H1 (cell line): ENCODE data around the gene TSNAXIP1. TPM values are rescaled to one million over a fixed set of nuclear protein-coding genes. Genes with fewer than 3 reads are reported as not detected.
A peak's percentile ranks its signal among the peaks of the same experiment; 100 is the strongest.

Experiments used
- CTCF ChIA-PET: fragments of 300-600 bp; sonication (Branson Sonifier 250); formaldehyde crosslinking; loops from one replicate; lab custom pipeline; 2021; ENCODE audit not compliant: partially characterized antibody; lab: Charles Lee
- POLR2A ChIA-PET: fragments of 300-600 bp; sonication (Branson Sonifier 250); formaldehyde crosslinking; loops from one replicate; lab custom pipeline; 2021; ENCODE audit warnings: inconsistent platforms; ENCODE audit not compliant: partially characterized antibody; lab: Charles Lee
- DNase-seq, 2 experiments: peaks; one replicate each; pipeline versions ENCODE4 v3.0.0 to v3.0.0-alpha.2; 2010 to 2022; ENCODE audit warnings: low spot score in 2 of 2, low read depth in 1 of 2, mixed read lengths in 1 of 2
- FAIRE-seq: peaks from 2 replicates; lab custom pipeline; 2011; peaks lifted over from hg19 to GRCh38; lab: Jason Lieb, UNC
- H2AFZ ChIP-seq: 2 replicates; pipeline ENCODE4 v1.8.1; 2012; ENCODE audit warnings: low read length, inconsistent platforms
- H2AK5ac ChIP-seq: 2 replicates; pipeline ENCODE4 v1.6.1; 2013; ENCODE audit warnings: low read depth, low read length
- H2BK120ac ChIP-seq: replicated peaks from 2 replicates; pipeline ENCODE3; 2013; ENCODE audit warnings: low read depth, low read length, inconsistent platforms
- H2BK12ac ChIP-seq: 2 replicates; pipeline ENCODE4 v1.6.1; 2013; ENCODE audit warnings: low read depth, low read length
- H2BK15ac ChIP-seq: 2 replicates; pipeline ENCODE4 v1.6.1; 2013; ENCODE audit warnings: low read length
- H2BK20ac ChIP-seq: 2 replicates; pipeline ENCODE4 v1.6.1; 2013; ENCODE audit warnings: low read length
- H2BK5ac ChIP-seq: 2 replicates; pipeline ENCODE4 v1.6.1; 2013; ENCODE audit warnings: low read depth, low read length
- H3K14ac ChIP-seq: 2 replicates; pipeline ENCODE4 v1.6.1; 2013; ENCODE audit warnings: inconsistent platforms; ENCODE audit not compliant: insufficient read length
- H3K18ac ChIP-seq: 2 replicates; pipeline ENCODE4 v1.6.1; 2013; ENCODE audit warnings: low read length; ENCODE audit errors: extremely low read depth
- H3K23ac ChIP-seq: 2 replicates; pipeline ENCODE4 v1.6.1; 2013; ENCODE audit warnings: inconsistent platforms; ENCODE audit not compliant: insufficient read length
- H3K23me2 ChIP-seq: 2 replicates; pipeline ENCODE4 v1.6.1; 2013; ENCODE audit warnings: low read depth, low read length
- H3K27ac ChIP-seq: 2 replicates; pipeline ENCODE4 v1.6.1; 2011; ENCODE audit warnings: low read depth, low read length, inconsistent platforms
- H3K27me3 ChIP-seq, 4 experiments: replicated peaks in 1 of 4; 1 replicate in 1 of 4; 2 replicates in 3 of 4; pipeline versions ENCODE4 v1.6.1 to v1.8.1; 2011 to 2013; ENCODE audit warnings: low read length in 3 of 4, mild to moderate bottlenecking in 3 of 4, inconsistent platforms in 2 of 4, mixed read lengths in 2 of 4, moderate library complexity in 1 of 4; ENCODE audit not compliant: control insufficient read depth in 3 of 4, insufficient read depth in 3 of 4; ENCODE audit errors: extremely low read depth in 1 of 4
- H3K36me3 ChIP-seq, 4 experiments: 2 replicates each; pipeline versions ENCODE4 v1.6.1 to v1.8.1; 2011 to 2013; ENCODE audit warnings: mild to moderate bottlenecking in 4 of 4, low read length in 3 of 4, moderate library complexity in 2 of 4, control low read depth in 1 of 4, inconsistent platforms in 1 of 4; ENCODE audit not compliant: insufficient read depth in 4 of 4, control insufficient read depth in 2 of 4
- H3K4ac ChIP-seq: replicated peaks from 2 replicates; pipeline ENCODE3; 2013; ENCODE audit warnings: low read length, low read depth, mixed read lengths, inconsistent platforms; ENCODE audit not compliant: insufficient read length
- H3K4me1 ChIP-seq, 4 experiments: replicated peaks in 1 of 4; 1 replicate in 1 of 4; 2 replicates in 3 of 4; pipeline versions ENCODE4 v1.6.1 to v1.8.1; 2011 to 2013; ENCODE audit warnings: low read length in 3 of 4, inconsistent platforms in 2 of 4, mixed read lengths in 1 of 4; ENCODE audit not compliant: insufficient read depth in 4 of 4, control insufficient read depth in 3 of 4
- H3K4me2 ChIP-seq, 2 experiments: 2 replicates each; pipeline versions ENCODE4 v1.6.1 to v1.8.1; 2011 to 2013; ENCODE audit warnings: low read depth in 2 of 2, low read length in 2 of 2, control low read depth in 1 of 2, inconsistent platforms in 1 of 2, mild to moderate bottlenecking in 1 of 2; ENCODE audit not compliant: insufficient read depth in 1 of 2
- H3K4me3 ChIP-seq, 4 experiments: fragments of 200-600, 300-600 bp in 1 of 4; sonication (generic), shearing (Covaris generic), sonication (Bioruptor Twin) in 1 of 4; 2 replicates each; pipeline versions ENCODE4 v1.5.1 to v1.8.1; 2011 to 2016; ENCODE audit warnings: low read length in 4 of 4, low read depth in 3 of 4, control low read depth in 2 of 4, inconsistent platforms in 2 of 4, mild to moderate bottlenecking in 2 of 4, mixed read lengths in 1 of 4, moderate library complexity in 1 of 4; ENCODE audit not compliant: insufficient read depth in 2 of 4; ENCODE audit errors: extremely low read depth in 1 of 4
- H3K56ac ChIP-seq: replicated peaks from 2 replicates; pipeline ENCODE3; 2013; ENCODE audit warnings: low read depth, mild to moderate bottlenecking, mixed read lengths, low read length, inconsistent platforms; ENCODE audit not compliant: insufficient read length
- H3K79me1 ChIP-seq: 2 replicates; pipeline ENCODE4 v1.6.1; 2013; ENCODE audit warnings: low read depth, low read length, control low read depth
- H3K79me2 ChIP-seq, 2 experiments: 2 replicates each; pipeline versions ENCODE4 v1.6.1 to v1.8.1; 2012 to 2013; ENCODE audit warnings: low read length in 2 of 2, mild to moderate bottlenecking in 2 of 2, inconsistent platforms in 1 of 2; ENCODE audit not compliant: insufficient read depth in 2 of 2, control insufficient read depth in 1 of 2
- H3K9ac ChIP-seq, 4 experiments: replicated peaks in 1 of 4; 1 replicate in 1 of 4; 2 replicates in 3 of 4; pipeline versions ENCODE4 v1.6.1 to v1.8.1; 2011 to 2013; ENCODE audit warnings: low read depth in 3 of 4, low read length in 3 of 4, control low read depth in 2 of 4, mild to moderate bottlenecking in 2 of 4, moderate library complexity in 2 of 4, inconsistent platforms in 1 of 4; ENCODE audit errors: extremely low read depth in 1 of 4
- H3K9me3 ChIP-seq, 2 experiments: 2 replicates each; pipeline versions ENCODE4 v1.6.1 to v1.8.1; 2012 to 2013; ENCODE audit warnings: mild to moderate bottlenecking in 2 of 2, moderate library complexity in 2 of 2, control low read depth in 1 of 2, inconsistent platforms in 1 of 2, low read depth in 1 of 2, low read length in 1 of 2, mixed read lengths in 1 of 2; ENCODE audit not compliant: insufficient read depth in 2 of 2
- H4K20me1 ChIP-seq, 2 experiments: replicated peaks in 1 of 2; 2 replicates each; pipeline versions ENCODE3 to v1.8.1; 2011 to 2013; ENCODE audit warnings: inconsistent platforms in 2 of 2, low read length in 2 of 2, mild to moderate bottlenecking in 1 of 2; ENCODE audit not compliant: insufficient read depth in 2 of 2, control insufficient read depth in 1 of 2
- H4K5ac ChIP-seq: 2 replicates; pipeline ENCODE4 v1.6.1; 2013; ENCODE audit warnings: low read length, low read depth, mixed read lengths, inconsistent platforms; ENCODE audit not compliant: insufficient read length
- H4K8ac ChIP-seq: 2 replicates; pipeline ENCODE4 v1.8.0; 2013; ENCODE audit warnings: mild to moderate bottlenecking, moderate library complexity, low read length, inconsistent platforms; ENCODE audit not compliant: insufficient read depth; ENCODE audit errors: extremely low read depth
- H4K91ac ChIP-seq: replicated peaks from 2 replicates; pipeline ENCODE3; 2013; ENCODE audit warnings: low read length, mixed read lengths, inconsistent platforms; ENCODE audit not compliant: insufficient read length
- HDAC2 ChIP-seq, 2 experiments: fragments of 300-600 bp in 1 of 2; sonication (generic) in 1 of 2; IDR thresholded peaks; 2 replicates each; pipeline ENCODE4 v1.6.1; 2011 to 2012; ENCODE audit warnings: low read depth in 2 of 2, low read length in 2 of 2, mild to moderate bottlenecking in 2 of 2, moderate library complexity in 2 of 2, borderline replicate concordance in 1 of 2, inconsistent platforms in 1 of 2
- HDAC6 ChIP-seq: IDR thresholded peaks from one replicate; pipeline ENCODE4 v1.7.1; 2012; ENCODE audit warnings: low read depth, mild to moderate bottlenecking, inconsistent platforms, low read length, moderate library complexity
- KDM4A ChIP-seq: IDR thresholded peaks from one replicate; pipeline ENCODE4 v1.7.1; 2012; ENCODE audit warnings: low read depth, mild to moderate bottlenecking, moderate library complexity, low read length, inconsistent platforms; ENCODE audit not compliant: severe bottlenecking
- RNF2 ChIP-seq: fragments of 200-900, 300-1000 bp; sonication (generic); IDR thresholded peaks from 2 replicates; pipeline ENCODE4 v1.7.1; 2016; ENCODE audit warnings: borderline replicate concordance, low read depth, mild to moderate bottlenecking, antibody characterized with exemption, low read length; ENCODE audit not compliant: poor library complexity, severe bottlenecking; ENCODE audit errors: missing control alignments
- SAP30 ChIP-seq: fragments of 300-600 bp; sonication (generic); IDR thresholded peaks from 2 replicates; pipeline ENCODE4 v1.7.1; 2012; ENCODE audit warnings: low read length, moderate library complexity, mild to moderate bottlenecking, inconsistent platforms; ENCODE audit not compliant: insufficient read depth, insufficient replicate concordance
- WGBS, 2 experiments: shearing (Covaris generic) in 1 of 2; methylation state at CpG; one replicate each; pipeline versions ENCODE4 v1.1.6 to v1.1.7; 2013 to 2015; ENCODE audit warnings: low lambda C conversion rate in 2 of 2, mixed read lengths in 2 of 2, inconsistent platforms in 1 of 2, low coverage in 1 of 2, missing lambda C conversion rate in 1 of 2; ENCODE audit not compliant: insufficient replicate concordance in 2 of 2, insufficient coverage in 1 of 2, insufficient read length in 1 of 2; ENCODE audit errors: extremely low coverage in 1 of 2, missing lambda C conversion rate in 1 of 2; 5-methylcytosine and 5-hydroxymethylcytosine counted together
- polyA plus RNA-seq, 7 experiments: library from polyadenylated mRNA; depleted of rRNA in 3 of 7; stranded (reverse) in 5 of 7; unstranded in 2 of 7; fragments of >200 nt in 5 of 7; fragments of 200-250 nt in 2 of 7; gene quantifications; 1 replicate in 5 of 7; 2 replicates in 1 of 7; 4 replicates in 1 of 7; pipeline versions ENCODE4 v1.2.1 to v1.2.3, GENCODE V29; 2011 to 2013; ENCODE audit warnings: missing spikeins in 2 of 7, mixed read lengths in 2 of 7
- total RNA-seq: library from RNA; stranded (reverse); fragmentation: NEBNext Ultra II Directional; extraction: Animal tissue kit (Norgen Biotek cat#: 25700); gene quantifications from 2 replicates; pipeline ENCODE4 v1.2.1, GENCODE V29; 2021

Gene TSNAXIP1
- total and polyA plus RNA-seq, 2 of the 8 experiments (the other 6 are each of a cell fraction or from before 2014, with no cell fraction given), result 0.37 to 0.94 TPM

- Histone ChIP-seq H2BK15ac (no peak overlapping the region), H2BK20ac (no peak overlapping the region), H4K20me1 (peaks cover 0 to 3% of the 10 kb centered on the region in 2 experiments), H3K18ac (no peak overlapping the region), H3K79me1 (peaks cover 9% of the 10 kb centered on the region; the same call in 1 of the 2 replicates), H3K36me3 (peaks cover 0 to 5% (median 0%) of the 10 kb centered on the region in 4 experiments; a peak in 3 of 8 replicates), H3K9ac (peak overlapping the region in 2 of 4 experiments; percentile 6 to 59; a peak in 3 of 7 replicates), H2BK12ac (no peak overlapping the region), H3K79me2 (peaks cover 5 to 21% of the 10 kb centered on the region in 2 experiments; a peak in 3 of 4 replicates), H3K27me3 (no peaks in the 10 kb centered on the region), H3K27ac (no peak overlapping the region), H3K23me2 (peaks cover 11% of the 10 kb centered on the region), H3K4me3 (peak overlapping the region; percentile 95 to 98 (median 96)), H3K14ac (no peak overlapping the region), H2AK5ac (no peak overlapping the region), H3K4ac (no peak overlapping the region), H4K91ac (no peak overlapping the region), H3K9me3 (no peaks in the 10 kb centered on the region), H3K56ac (no peak overlapping the region), H4K8ac (peak overlapping the region; percentile 88; the same call in 1 of the 2 replicates), H3K4me2 (peak overlapping the region; percentile 93 to 96), H4K5ac (no peak overlapping the region), H2BK5ac (no peak overlapping the region), H2BK120ac (no peak overlapping the region), H3K4me1 (peaks cover 4 to 9% (median 5%) of the 10 kb centered on the region in 4 experiments; a peak in 6 of 7 replicates), H2AFZ (peak overlapping the region; percentile 98), H3K23ac (no peak overlapping the region)
- no peak for TF ChIP-seq RNF2
- no peak for TF ChIP-seq HDAC6
- TF ChIP-seq SAP30, result peak; percentile 90
- TF ChIP-seq HDAC2 (IDR thresholded peaks at IDR 0.05; ENCODE audit: borderline replicate concordance in 1 of 2, low read depth in 2 of 2, low read length in 2 of 2), result peak in 1 of 2 experiments; percentile 88; a peak in 1 of 4 replicates
- TF ChIP-seq KDM4A, result peak; percentile 51
- whole genome bisulfite sequencing, 2 experiments, result 38% methylated on average over 24 of the region's 24 CpGs; no CpG with 5 or more reads in 1 of the 2 experiments
- DNase-seq, result no peak
- ChIA-PET CTCF (interaction anchor here (0.8 to 3.0 kb wide), 13 partner anchors 9 to 286 kb away, joined by 3 to 29 read pairs (median 5); partner anchors contain the start of gene LCAT), POLR2A (interaction anchor here (0.6 to 2.0 kb wide), 16 partner anchors 9 to 427 kb away, joined by 3 to 8 read pairs (median 4); partner anchors contain the start of gene NFATC3)
- FAIRE-seq, result no peak
Measured at GRCh38 chr16:67807148-67807682, 526 bp downstream of the TSNAXIP1 start.
